ENCODE measurements around the gene MCRIP2. TPM values are rescaled to one million over a fixed set of nuclear protein-coding genes. Genes with fewer than 3 reads are reported as not detected.

MCRIP2 gene
- total RNA-seq, 1 donor from 2014 or later: 181 TPM

DNA sequence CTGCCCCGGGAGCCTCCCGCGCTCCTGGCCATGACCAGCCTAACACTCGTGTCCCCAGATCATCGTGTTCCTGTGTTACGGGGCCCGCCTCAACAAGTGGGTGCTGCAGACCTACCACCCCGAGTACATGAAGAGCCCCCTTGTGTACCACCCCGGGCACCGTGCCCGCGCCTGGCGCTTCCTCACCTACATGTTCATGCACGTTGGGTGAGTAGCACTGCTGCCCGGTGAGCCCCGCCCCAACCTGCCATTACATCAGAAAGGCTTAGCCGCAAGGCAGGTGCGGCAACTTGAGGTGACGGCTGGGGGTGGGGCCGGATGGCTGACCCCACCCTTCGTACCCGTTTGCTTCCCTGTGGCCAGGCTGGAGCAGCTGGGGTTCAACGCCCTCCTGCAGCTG lies 35.3 kb downstream of the MCRIP2 start:
- Histone ChIP-seq H3K27ac (replicated peaks) (no peak overlapping the region), H3K9me3 (replicated peaks) (no peaks in the 10 kb centered on the region), H3K36me3 (peaks cover 31% of the 10 kb centered on the region), H3K27me3 (ENCODE audit: low read depth) (peaks cover 19% of the 10 kb centered on the region), H3K4me1 (peaks cover 55% of the 10 kb centered on the region), H3K4me3 (no peak overlapping the region)
- no peak for DNase-seq
- intact Hi-C loops (cut with micrococcal nuclease): no loop called here
- no peak for TF ChIP-seq CTCF (IDR thresholded peaks at IDR 0.05; ENCODE audit: borderline replicate concordance)

- Histone ChIP-seq H3K4me3 (no peak overlapping the region), H3K36me3 (peaks cover 31% of the 10 kb centered on the region), H3K27ac (replicated peaks) (no peak overlapping the region), H3K4me1 (peaks cover 61% of the 10 kb centered on the region), H3K27me3 (ENCODE audit: low read depth) (peaks cover 19% of the 10 kb centered on the region), H3K9me3 (replicated peaks) (no peaks in the 10 kb centered on the region)
- intact Hi-C loops (cut with micrococcal nuclease): no loop called here
- DNase-seq: no peak
- TF ChIP-seq CTCF (IDR thresholded peaks at IDR 0.05; ENCODE audit: borderline replicate concordance): no peak
Measured at GRCh38 chr16:677316-678190, 35.9 kb downstream of the MCRIP2 start.

DNA sequence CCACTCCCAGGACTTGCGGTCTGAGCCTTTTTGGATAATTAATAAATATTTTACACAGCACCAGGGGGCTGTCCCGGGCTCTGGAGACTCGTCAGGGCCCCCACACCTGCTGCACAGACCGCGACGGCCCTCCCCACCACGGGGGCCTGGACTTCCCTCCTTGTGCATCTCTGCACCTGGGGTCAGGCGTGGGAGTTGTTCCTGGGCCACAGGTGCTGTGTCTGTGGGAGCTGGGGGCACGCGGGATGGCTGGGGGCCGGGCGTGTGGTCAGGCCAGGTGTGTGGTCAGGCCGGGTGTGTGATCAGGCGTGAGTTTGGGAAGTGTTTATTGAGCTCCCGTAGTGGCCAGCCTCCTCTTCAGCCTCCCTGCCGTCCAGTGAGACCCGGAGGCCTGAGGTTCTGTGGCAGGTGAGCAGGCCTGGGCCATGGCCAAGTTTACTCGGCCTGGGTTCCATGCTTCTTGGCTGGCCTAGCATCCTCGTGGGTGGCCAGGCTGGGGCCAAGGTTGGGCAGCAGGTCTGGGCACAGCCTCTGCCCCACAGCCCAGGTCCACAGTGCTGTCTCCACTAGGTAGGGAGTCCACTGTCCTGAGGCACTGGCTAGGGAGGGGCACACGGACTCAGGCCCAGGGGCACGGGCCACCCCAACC lies 36.7 kb downstream of the MCRIP2 start:
- Histone ChIP-seq H3K27ac (replicated peaks) (no peak overlapping the region), H3K4me1 (peaks cover 69% of the 10 kb centered on the region)
- intact Hi-C loops (cut with micrococcal nuclease): no loop called here

GRCh38 chr16:678858-679813 lies 37.5 kb downstream of the MCRIP2 start:
- Histone ChIP-seq H3K27ac (replicated peaks) (peak overlapping the region; percentile 100), H3K27me3 (ENCODE audit: low read depth) (peaks cover 19% of the 10 kb centered on the region), H3K4me3 (peak overlapping the region; percentile 88), H3K36me3 (peaks cover 23% of the 10 kb centered on the region), H3K9me3 (replicated peaks) (no peaks in the 10 kb centered on the region), H3K4me1 (peaks cover 74% of the 10 kb centered on the region)
- intact Hi-C loops (cut with micrococcal nuclease): no loop called here
- DNase-seq: peak; percentile 76
- no peak for TF ChIP-seq CTCF (IDR thresholded peaks at IDR 0.05; ENCODE audit: borderline replicate concordance)

More for the DNA sequence above, 36.7 kb downstream of the MCRIP2 start:
- H3K9me3 ChIP-seq (replicated peaks): no peaks in the 10 kb centered on the region
- H3K36me3 ChIP-seq: peaks cover 31% of the 10 kb centered on the region
- H3K27me3 ChIP-seq (ENCODE audit: low read depth): peaks cover 19% of the 10 kb centered on the region
- TF ChIP-seq CTCF (IDR thresholded peaks at IDR 0.05; ENCODE audit: borderline replicate concordance): no peak
- H3K4me3 ChIP-seq: no peak overlapping the region
- DNase-seq: no peak

All from left ventricle myocardium inferior (tissue), 1 donor.